ENCODE data around the gene TMEM43.

DNA sequence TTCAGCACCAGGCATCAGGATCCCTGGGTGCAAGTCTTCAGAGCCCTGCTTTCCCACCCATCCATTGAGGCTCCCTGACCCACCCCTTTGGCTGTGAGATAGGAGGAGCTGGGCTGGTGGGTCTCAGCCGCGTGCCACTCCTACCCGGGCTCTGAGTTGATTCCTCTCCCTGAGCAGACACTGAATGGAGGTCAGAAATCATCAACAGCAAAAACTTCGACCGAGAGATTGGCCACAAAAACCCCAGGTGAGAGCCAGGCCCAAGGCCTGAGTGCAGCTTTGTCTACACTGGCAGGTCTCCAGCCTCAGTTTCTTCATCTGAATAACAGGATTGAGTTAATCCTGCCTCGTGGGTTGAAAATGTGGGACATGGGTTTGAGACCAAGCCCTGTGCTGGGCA lies 7.8 kb downstream of the TMEM43 start:
- TF ChIP-seq, protein P1, sequence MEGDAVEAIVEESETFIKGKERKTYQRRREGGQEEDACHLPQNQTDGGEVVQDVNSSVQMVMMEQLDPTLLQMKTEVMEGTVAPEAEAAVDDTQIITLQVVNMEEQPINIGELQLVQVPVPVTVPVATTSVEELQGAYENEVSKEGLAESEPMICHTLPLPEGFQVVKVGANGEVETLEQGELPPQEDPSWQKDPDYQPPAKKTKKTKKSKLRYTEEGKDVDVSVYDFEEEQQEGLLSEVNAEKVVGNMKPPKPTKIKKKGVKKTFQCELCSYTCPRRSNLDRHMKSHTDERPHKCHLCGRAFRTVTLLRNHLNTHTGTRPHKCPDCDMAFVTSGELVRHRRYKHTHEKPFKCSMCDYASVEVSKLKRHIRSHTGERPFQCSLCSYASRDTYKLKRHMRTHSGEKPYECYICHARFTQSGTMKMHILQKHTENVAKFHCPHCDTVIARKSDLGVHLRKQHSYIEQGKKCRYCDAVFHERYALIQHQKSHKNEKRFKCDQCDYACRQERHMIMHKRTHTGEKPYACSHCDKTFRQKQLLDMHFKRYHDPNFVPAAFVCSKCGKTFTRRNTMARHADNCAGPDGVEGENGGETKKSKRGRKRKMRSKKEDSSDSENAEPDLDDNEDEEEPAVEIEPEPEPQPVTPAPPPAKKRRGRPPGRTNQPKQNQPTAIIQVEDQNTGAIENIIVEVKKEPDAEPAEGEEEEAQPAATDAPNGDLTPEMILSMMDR (IDR thresholded peaks at IDR 0.05; ENCODE audit: poor library complexity): no peak
- TF ChIP-seq EZH2 (IDR thresholded peaks at IDR 0.05; ENCODE audit: borderline replicate concordance): no peak
- no peak for TF ChIP-seq EZH2phosphoT487 (IDR thresholded peaks at IDR 0.05; ENCODE audit: low read depth, severe bottlenecking, unreplicated experiment)

Measured in hepatocyte (in vitro differentiated cells).